Ramos (cell line): ENCODE data around the gene TMEM184C.

ENCODE experiments used
- in situ Hi-C: fragments of 300-500 bp; cut with MboI; formaldehyde crosslinking; loops from one replicate; pipeline ENCODE4 v1.14.3; 2022; ENCODE audit warnings: low sequenced_read_pairs; ENCODE audit not compliant: unreplicated experiment

Gene TMEM184C

DNA sequence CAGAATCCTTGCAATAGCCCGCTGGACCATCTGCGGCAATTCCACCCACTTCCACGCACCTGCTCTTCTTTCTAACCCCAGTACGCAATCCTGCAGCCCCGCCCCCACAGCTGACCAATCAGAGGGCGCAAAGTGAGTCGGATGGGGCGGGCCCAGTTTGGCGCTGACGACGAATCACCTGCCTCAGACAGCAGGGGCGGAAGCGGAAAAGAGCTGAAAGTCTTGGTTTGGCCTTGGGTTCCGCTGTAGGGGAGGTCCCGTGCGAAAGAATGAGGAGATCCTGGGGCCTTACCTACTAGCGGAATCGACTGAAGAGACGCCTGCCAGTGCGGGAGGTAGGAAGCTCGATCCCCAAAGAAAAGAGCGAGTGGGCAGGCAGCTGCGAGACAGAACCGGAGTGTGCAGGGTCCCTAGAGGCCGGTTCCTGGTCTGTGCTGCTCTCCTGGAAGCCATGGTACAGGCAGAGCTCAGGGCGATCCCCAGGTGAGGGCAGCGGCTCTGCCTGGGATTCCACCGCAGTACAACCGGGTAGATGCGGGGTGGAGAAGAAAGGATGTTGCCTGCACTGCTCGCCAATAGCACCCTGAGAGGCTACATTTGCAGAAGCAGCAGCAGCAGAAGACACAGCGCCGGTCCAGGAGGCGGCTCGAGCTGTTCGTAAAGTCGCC is at the start of gene TMEM184C:
TSS of gene TMEM184C (plus strand) at position 225 of the 668 bp plus-strand sequence. CDS start 560 bp downstream, outside the sequence.
- in situ Hi-C loops: no loop called here

DNA sequence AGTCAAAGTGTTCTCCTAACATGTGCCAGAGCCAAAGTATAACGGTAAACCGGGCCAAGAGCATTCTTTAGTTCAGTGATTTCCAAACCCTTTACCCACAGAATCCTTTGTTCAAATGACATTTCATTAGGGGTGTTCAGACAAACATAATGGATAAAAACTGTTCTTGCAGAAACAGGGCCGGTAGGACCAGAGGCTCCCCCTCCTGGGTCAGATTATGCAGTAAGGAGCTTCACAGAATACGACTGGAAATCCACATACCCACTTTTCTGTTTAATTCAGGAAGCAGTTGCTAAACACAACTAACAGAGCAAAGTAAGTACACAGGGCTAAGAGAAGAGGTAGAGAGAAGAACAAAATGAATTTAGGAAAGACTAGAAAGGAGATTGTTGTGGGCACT is 46.6 kb upstream of the TMEM184C start:
- in situ Hi-C loops: no loop called here

DNA sequence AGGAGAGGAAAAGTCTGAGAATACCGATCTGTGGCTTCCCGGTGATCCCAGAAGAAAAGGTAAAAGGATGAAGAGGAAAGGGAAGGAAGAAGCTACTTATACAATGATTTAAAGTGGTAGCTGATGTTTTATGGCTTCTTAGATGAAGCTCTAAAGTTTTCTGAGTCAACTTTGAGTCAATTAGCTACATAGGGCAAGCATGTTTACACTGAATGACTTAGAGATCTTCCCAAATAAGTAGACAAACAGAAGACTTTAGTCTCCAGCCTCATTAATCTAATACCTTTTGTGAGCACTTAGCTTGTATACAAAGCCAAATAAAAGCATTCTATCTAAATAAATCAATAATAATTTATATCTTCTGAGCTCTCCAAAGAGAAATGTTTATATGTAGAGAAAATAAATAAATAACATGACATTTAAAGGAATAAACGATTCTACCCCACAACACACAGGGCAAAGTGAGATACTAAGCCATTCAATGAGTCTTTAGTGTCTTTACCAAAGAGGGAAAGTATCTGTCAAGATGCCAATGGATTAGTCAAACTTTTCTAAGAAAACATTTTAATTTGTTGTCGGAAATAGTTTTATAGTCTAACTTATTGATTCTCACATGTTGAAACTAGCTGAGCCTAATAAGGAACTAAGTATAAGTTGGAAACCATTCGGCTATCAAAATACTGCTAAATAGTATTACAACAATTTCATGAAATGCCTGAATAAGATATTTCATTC is 46.0 kb upstream of the TMEM184C start:
- in situ Hi-C loops: no loop called here

DNA sequence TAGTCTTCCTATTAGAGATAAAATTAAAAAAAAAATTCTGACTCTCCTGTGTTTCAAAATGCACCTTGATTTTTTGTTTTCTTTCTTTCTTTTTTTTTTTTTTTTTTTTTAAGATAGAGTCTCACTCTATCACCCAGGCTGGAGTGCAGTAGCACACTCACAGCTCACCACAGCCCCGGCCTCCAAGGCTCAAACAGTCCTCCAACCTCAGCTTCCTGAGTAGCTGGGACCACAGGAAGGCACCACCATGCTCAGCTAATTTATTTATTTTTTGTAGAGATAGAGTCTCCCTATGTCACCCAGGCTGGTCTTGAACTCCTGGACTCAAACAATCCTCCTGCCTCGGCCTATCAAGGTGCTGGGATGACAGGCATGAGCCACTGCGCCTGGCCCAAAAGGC is 41.1 kb upstream of the TMEM184C start:
- in situ Hi-C loops: loop anchor here (25.0 kb wide), 1 partner anchor 414 kb away; no protein-coding TSS in a partner anchor

DNA sequence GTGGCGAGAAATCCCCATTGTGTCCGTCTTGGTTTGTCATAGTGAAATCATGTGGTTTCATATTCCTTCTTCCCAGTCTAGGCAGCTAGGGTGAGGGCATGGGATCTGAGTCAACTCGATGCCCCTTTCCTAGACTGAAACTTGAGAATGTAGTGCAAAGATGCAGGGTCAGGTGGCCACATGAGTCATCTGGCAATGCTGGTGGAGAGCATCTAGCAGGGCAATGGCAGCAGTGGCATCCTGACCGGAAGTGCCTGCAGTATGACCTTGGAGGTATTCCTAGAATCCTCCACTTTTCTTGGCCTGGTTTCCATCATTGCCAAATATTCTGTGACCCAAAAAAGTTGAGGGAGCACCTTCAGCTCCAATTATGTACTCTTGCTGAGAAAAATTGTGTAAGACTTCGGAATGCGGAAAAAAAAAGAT is 39.1 kb upstream of the TMEM184C start:
- in situ Hi-C loops: loop anchor here (25.0 kb wide), 1 partner anchor 416 kb away; no protein-coding TSS in a partner anchor

DNA sequence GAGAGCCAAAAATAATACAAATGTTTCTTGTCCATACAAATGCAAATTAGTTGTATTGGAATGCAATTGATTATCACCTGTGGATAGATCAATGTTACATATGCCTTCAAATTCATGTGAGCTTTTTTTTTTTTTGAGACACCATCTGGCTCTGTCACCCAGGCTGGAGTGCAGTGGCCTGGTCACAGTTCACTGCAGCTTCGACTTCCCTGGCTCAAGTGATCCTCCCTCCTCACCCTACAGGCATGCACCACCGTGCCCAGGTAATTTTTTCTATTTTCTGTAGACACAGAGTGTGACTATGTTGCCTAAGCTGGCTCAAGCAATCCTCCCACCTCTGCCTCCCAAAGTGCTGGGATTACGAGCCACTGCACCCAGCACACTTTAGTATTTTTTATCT is 38.6 kb upstream of the TMEM184C start:
- in situ Hi-C loops: loop anchor here (25.0 kb wide), 1 partner anchor 416 kb away; no protein-coding TSS in a partner anchor

DNA sequence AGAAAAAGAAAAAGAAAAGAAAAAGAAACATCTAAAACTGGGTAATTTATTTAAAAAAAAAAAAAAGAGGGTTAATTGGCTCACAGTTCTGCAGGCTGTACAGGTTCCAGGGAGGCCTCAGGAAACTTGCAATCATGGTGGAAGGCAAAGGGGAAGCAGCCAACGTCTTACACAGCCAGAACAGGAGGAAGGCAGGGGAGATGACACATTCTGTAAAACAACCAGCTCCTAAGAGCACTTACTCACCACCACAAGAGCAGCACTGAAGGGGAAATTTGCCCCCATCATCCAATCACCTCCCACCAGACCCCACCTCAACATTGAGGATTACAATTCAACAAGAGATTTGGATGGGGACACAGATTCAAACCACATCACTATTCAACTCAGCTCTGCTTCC is 36.8 kb upstream of the TMEM184C start:
- in situ Hi-C loops: loop anchor here (25.0 kb wide), 1 partner anchor 418 kb away; no protein-coding TSS in a partner anchor

DNA sequence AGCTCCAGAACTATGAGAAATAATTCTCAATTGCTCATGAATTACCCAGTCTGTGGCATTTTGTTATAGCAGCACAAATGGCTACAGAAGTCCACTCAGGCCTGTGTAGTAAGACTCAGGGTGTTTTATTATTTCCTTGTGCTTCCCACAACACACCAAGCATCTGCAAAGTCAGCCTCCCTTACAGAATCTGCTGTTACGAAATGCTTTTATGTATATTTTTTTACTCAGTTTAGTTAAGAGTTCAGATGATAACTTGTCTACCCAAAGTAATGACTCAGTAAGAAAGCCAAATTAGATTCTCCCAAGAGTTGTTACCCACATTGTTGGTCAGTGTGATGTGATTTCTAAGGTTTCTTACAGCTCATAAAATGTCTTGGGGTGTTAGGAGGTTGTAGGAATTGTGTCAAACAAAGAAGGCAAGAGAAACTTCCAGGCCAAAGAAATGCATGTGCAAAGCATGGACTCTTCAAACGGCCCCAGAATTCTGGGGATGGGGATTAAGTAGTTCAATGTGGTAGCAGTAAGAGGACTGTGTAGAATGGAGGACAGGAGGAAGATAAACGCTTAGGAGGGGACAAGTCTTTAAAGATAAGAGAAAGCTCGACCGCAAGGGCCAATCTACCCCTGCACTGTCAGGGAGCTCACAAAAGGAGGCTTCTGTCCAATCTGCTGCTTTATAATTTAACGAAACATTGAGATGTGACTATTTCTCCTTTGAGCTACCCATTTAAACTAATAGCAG is 35.4 kb upstream of the TMEM184C start:
- in situ Hi-C loops: loop anchor here (25.0 kb wide), 1 partner anchor 419 kb away; no protein-coding TSS in a partner anchor

DNA sequence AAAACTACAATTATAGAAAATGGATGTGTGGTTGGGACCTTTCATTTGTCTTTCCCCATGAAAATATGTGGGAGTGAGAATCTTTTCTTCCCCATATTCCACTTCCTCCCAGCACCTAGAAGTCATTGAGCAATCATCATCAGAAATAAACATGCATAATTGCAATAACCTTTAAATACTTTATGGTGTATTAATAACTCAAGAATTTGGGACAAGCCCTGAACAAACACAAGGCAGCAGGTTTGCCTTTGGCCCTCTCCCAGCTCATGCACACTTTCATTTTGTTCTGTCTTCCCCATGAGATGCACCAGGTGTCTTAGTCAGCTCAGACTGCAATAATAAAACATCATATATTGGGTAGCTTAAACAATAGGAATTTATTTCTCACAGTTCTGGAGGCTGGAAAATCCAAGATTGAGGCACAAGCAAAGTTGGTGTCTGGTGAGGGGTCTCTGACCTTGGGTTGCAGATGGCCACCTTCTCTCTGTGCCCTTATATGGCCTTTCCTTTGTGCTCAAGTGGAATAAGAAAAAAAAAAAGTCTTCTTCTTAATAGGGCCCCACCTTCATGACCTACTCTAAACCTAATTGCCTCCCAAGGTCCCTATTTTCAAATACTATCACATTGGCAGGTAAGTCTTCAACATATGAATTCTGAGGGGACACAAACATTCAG is 34.7 kb upstream of the TMEM184C start:
- in situ Hi-C loops: loop anchor here (25.0 kb wide), 1 partner anchor 420 kb away; no protein-coding TSS in a partner anchor

DNA sequence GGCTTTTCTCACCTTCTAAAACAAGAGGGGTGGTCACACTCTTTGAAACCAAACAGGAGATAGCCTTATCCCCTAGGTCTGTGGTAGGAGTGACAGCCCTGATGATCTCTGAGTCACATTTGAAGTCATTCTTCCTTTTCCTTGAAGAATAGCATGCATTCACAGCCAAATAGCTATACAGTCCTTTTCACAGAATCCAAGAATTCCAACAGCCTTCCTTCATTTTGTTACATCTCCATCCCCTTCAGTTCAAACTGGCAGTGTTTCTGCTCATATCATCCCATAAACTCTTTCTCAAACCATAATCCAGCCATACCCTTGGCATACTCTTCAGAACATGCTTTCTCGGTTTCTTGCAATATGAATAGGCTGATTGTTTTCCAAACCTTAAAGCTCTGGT is 33.3 kb upstream of the TMEM184C start:
- in situ Hi-C loops: loop anchor here (25.0 kb wide), 1 partner anchor 422 kb away; no protein-coding TSS in a partner anchor

DNA sequence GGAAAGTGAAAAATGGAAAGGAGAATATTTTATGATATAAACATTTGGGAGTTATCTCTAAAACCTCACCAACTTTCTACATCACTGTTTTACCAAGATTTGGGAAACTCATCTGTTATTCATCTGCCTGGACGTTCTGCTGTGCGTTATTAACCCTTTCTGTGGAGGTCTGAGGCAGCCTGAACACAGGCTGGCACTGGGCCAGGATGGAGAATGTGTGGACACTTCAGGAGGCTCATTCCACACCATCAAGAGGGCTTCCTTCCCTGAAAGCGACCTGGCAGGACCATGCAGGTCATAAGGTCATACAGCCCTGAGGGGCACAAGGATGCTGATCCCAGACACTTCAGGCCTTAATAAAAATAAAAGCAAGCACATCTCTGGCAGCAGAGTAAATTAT is 31.2 kb upstream of the TMEM184C start:
- in situ Hi-C loops: loop anchor here (25.0 kb wide), 1 partner anchor 424 kb away; no protein-coding TSS in a partner anchor

DNA sequence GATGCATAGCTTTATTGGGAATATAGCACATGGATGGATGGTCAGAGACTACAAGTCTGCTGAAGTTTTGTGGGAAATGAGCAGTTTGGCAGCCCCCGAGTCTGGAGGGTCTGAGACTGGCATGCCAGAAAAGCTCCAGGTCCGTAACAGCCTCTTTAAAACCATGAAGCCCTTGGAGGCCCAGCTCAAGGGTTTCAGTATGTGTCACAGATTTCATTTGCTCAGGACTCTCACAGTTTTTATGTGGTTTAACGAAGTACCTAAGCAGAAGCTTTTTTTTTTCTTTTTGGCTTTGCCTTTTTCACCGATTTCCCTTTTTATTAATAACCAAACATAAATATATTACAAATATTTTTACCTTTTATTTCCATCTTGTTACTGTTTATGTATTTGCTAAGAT is 30.6 kb upstream of the TMEM184C start:
- in situ Hi-C loops: loop anchor here (25.0 kb wide), 1 partner anchor 424 kb away; no protein-coding TSS in a partner anchor

DNA sequence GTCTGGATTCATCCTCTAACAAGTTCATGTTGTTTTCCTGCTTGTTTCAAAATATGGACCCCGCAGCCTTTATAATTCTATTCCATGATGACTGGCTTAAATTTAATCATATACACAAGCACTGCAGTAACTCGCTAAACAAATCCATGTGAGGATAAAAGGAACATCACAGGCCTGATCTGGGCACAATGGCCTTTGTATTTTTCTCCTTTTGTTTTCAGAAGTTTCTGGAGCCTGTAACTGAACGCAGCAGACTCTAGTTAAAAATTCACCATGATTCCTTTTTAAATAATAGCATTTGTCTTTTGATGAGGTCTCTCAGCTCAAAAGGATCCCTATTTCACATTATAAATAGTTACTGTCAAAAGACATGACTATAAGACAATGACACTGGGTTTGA is 30.2 kb upstream of the TMEM184C start:
- in situ Hi-C loops: loop anchor here (25.0 kb wide), 1 partner anchor 425 kb away; no protein-coding TSS in a partner anchor

DNA sequence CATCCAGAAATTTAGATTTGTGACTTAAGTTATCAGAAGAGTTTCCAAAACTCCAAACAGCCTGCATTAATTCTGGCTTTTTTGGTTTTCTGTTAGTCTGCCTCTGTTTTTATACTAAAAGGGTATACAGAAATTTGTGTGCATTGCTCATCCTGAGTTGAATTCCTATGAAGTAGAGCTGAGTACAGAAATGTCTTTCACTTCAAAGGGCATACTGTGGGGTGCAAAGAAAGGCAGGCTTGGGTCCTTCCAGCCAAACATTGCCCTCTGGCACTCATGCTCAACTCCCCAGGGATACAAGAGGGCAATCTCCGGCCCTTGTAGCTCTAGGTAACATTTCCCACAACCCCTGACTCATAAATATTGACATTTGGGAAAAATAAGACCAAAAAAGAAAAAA is 27.6 kb upstream of the TMEM184C start:
- in situ Hi-C loops: loop anchor here (25.0 kb wide), 1 partner anchor 427 kb away; no protein-coding TSS in a partner anchor

DNA sequence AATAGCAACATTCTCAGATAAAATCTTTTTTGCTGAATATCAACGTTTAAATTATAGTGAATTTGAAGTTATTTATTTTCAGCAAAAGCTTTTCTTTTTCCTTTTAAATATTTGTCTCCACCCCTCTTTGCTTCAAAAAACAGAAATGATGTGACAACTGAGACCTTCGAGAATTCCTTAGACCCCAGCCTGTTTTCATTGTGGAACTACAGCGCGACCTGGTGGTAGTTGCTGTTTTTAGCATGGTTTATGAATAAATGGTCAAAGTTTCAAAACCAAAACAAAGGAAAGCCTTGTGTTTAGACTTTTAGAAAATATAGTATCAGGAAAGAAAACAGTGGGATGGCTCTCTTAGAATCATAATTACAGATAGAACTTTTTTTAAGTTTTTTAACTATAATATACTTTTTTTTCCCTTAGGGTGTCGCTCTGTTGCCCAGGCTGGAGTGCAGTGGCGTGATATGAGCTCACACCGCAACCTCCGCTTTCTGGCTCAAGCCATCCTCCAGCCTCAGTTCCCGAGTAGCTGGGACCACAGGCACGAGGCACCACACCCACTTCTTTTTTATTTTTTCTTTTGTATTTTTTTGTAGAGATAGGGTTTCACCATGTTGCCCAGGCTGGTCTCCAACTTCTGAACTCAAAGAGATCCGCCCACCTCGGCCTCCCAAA is 26.8 kb upstream of the TMEM184C start:
- in situ Hi-C loops: loop anchor here (25.0 kb wide), 1 partner anchor 428 kb away; no protein-coding TSS in a partner anchor

DNA sequence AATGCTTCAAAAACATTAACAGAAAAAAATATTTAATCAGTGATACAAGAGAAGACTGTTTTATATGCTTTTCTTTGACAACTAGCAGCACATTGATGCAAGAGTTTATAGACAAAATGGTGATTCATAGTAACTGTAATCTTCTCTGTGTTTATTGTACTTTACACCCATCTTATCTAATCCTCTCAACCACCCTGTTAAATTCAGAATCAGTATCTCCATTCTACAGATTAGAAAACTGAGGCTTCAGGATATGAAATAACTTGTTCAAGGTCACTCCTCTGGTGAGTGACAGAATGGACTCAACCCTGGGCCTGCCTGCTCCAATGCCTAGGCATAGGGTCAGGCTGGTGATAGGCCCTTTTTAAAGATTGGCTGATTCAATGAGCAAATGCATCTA is 26.1 kb upstream of the TMEM184C start:
- in situ Hi-C loops: loop anchor here (25.0 kb wide), 1 partner anchor 429 kb away; no protein-coding TSS in a partner anchor

DNA sequence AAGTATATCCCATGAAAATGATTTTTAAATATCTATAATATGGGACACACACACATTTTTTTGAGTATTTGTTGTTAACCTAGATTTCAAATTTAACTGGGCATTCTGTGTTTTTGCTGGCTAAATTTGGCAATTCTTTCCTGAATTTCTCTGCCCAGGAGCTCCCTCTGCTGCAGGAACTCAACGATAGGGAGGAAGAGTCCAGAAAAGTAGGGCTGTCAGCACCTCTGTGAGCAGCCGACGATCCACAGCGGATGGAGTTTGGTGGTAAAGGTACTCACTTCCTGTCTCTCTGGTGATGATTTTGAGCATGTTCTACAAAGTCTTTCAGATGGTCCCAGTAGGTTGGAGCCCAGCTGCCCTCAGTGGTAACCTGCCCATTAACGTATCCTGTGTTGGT is 23.1 kb upstream of the TMEM184C start:
- in situ Hi-C loops: loop anchor here (25.0 kb wide), 1 partner anchor 432 kb away; no protein-coding TSS in a partner anchor

DNA sequence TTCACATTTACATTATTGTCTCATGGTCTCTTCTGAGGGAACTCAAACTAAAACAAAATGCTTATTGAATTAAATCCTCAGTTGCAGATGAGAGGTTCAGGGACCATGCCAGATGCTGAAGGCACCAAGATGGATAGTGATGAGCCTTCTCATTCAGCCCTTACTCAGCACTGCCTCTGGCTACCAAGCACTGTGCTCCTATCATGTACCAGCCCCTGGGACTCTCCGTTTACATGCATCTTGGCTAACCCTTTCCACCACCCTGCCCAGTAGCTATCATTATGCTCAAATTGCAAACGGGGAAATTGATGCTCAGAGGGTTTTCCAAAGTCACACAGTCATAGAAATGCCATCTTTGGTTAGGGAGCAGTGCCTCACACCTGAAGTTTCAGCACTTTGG is 22.6 kb upstream of the TMEM184C start:
- in situ Hi-C loops: loop anchor here (25.0 kb wide), 1 partner anchor 432 kb away; no protein-coding TSS in a partner anchor

DNA sequence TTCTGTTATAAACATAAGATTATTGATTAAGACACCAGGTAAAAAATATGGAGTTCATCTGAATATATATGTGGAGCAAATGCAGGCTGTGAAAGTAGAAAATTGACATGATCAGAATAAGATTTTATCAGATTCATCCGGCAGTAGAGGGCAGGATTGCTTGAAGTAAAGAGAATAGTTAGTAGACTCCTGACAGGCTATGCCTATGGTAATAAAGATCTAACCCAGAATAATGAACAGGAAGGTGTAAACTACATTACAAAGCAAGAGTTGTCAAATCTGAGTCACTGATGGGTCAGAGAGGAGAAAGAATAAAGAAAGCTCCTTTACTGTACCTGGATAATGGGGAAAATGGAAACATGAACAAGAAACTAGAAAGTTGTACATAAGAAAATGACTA is 20.8 kb upstream of the TMEM184C start:
- in situ Hi-C loops: loop anchor here (25.0 kb wide), 1 partner anchor 434 kb away; no protein-coding TSS in a partner anchor
